Measurements from ENCODE around the gene ZNF57.

Gene ZNF57

GRCh38 chr19:2960120-2960519 is 59.4 kb downstream of the ZNF57 start (continued):
- TF ChIP-seq, protein P1, sequence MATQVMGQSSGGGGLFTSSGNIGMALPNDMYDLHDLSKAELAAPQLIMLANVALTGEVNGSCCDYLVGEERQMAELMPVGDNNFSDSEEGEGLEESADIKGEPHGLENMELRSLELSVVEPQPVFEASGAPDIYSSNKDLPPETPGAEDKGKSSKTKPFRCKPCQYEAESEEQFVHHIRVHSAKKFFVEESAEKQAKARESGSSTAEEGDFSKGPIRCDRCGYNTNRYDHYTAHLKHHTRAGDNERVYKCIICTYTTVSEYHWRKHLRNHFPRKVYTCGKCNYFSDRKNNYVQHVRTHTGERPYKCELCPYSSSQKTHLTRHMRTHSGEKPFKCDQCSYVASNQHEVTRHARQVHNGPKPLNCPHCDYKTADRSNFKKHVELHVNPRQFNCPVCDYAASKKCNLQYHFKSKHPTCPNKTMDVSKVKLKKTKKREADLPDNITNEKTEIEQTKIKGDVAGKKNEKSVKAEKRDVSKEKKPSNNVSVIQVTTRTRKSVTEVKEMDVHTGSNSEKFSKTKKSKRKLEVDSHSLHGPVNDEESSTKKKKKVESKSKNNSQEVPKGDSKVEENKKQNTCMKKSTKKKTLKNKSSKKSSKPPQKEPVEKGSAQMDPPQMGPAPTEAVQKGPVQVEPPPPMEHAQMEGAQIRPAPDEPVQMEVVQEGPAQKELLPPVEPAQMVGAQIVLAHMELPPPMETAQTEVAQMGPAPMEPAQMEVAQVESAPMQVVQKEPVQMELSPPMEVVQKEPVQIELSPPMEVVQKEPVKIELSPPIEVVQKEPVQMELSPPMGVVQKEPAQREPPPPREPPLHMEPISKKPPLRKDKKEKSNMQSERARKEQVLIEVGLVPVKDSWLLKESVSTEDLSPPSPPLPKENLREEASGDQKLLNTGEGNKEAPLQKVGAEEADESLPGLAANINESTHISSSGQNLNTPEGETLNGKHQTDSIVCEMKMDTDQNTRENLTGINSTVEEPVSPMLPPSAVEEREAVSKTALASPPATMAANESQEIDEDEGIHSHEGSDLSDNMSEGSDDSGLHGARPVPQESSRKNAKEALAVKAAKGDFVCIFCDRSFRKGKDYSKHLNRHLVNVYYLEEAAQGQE (tag by site-specific recombination; IDR thresholded peaks at IDR 0.05) = no peak
- TF ChIP-seq ZNF114 (tag by site-specific recombination; IDR thresholded peaks at IDR 0.05) = no peak
- no peak for TF ChIP-seq ZFP41 (tag by site-specific recombination; IDR thresholded peaks at IDR 0.05; ENCODE audit: borderline replicate concordance)
- TF ChIP-seq, protein P2, sequence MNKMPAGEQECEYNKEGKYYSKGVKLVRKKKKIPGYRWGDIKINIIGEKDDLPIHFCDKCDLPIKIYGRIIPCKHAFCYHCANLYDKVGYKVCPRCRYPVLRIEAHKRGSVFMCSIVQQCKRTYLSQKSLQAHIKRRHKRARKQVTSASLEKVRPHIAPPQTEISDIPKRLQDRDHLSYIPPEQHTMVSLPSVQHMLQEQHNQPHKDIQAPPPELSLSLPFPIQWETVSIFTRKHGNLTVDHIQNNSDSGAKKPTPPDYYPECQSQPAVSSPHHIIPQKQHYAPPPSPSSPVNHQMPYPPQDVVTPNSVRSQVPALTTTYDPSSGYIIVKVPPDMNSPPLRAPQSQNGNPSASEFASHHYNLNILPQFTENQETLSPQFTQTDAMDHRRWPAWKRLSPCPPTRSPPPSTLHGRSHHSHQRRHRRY (tag by site-specific recombination; IDR thresholded peaks at IDR 0.05) = no peak
- TF ChIP-seq ZNF175 (tag by site-specific recombination; IDR thresholded peaks at IDR 0.05) = no peak
- TF ChIP-seq, protein P3, sequence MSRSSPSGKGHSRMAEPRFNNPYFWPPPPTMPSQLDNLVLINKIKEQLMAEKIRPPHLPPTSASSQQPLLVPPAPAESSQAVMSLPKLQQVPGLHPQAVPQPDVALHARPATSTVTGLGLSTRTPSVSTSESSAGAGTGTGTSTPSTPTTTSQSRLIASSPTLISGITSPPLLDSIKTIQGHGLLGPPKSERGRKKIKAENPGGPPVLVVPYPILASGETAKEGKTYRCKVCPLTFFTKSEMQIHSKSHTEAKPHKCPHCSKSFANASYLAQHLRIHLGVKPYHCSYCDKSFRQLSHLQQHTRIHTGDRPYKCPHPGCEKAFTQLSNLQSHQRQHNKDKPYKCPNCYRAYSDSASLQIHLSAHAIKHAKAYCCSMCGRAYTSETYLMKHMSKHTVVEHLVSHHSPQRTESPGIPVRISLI (tag by site-specific recombination; IDR thresholded peaks at IDR 0.05) = no peak
- no peak for TF ChIP-seq SP2 (tag by site-specific recombination; IDR thresholded peaks at IDR 0.05)
- no peak for TF ChIP-seq TCF7L2 (IDR thresholded peaks at IDR 0.05; ENCODE audit: borderline replicate concordance, low read depth, low read length)
- TF ChIP-seq ZNF274 (IDR thresholded peaks at IDR 0.05; ENCODE audit: low read length) = no peak
- no peak for TF ChIP-seq ZNF274 (tag by site-specific recombination; IDR thresholded peaks at IDR 0.05; ENCODE audit: borderline replicate concordance)
- TF ChIP-seq ZNF16 (tag by site-specific recombination; IDR thresholded peaks at IDR 0.05; ENCODE audit: low read depth) = no peak
- TF ChIP-seq ZNF76 (tag by site-specific recombination; IDR thresholded peaks at IDR 0.05; ENCODE audit: borderline replicate concordance, low read depth) = no peak
- no peak for TF ChIP-seq ZNF140 (tag by site-specific recombination; IDR thresholded peaks at IDR 0.05)
- TF ChIP-seq ZNF2 (tag by site-specific recombination; IDR thresholded peaks at IDR 0.05) = no peak
- TF ChIP-seq, protein P4, sequence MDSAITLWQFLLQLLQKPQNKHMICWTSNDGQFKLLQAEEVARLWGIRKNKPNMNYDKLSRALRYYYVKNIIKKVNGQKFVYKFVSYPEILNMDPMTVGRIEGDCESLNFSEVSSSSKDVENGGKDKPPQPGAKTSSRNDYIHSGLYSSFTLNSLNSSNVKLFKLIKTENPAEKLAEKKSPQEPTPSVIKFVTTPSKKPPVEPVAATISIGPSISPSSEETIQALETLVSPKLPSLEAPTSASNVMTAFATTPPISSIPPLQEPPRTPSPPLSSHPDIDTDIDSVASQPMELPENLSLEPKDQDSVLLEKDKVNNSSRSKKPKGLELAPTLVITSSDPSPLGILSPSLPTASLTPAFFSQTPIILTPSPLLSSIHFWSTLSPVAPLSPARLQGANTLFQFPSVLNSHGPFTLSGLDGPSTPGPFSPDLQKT (IDR thresholded peaks at IDR 0.05; ENCODE audit: borderline replicate concordance, low read depth, low read length) = no peak

DNA sequence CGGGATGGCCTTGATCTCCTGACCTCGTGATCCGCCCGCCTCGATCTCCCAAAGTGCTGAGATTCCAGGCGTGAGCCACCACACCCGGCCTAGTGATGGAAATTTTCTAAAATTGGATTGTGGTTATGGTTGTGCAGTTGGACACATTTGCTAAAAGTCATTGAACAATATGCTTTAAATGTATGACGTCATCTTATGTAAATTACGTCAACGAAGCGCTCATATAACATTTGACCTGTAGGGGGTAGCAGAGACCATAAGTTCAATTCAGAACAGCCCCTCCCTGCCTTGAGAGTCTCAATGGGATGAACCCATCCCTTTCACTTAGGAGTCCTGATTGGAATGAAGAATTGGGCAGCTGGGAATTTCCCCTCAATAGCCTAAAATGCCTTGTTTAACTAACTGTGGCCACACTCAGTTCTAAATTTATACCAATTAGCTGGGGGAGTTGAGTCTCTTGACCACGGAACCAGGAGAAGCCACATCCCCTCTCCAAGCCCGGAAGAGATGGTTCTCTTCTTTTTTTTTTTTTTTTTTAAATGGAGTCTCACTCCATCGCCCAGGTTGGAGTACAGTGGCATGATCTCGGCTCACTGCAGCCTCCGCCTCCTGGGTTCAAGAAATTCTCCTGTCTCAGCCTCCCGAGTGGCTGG is 61.4 kb downstream of the ZNF57 start:
- ChIA-PET POLR2A (interaction anchor here (0.5 to 1.1 kb wide), 3 partner anchors 12 to 432 kb away, joined by 3 to 4 read pairs (median 4); no protein-coding TSS in a partner anchor), CTCF (interaction anchor here (0.6 to 2.5 kb wide), 25 partner anchors 10 to 467 kb away, joined by 3 to 19 read pairs (median 4); partner anchors contain the start of gene GNA15)
- Histone ChIP-seq H3K36me3 (ENCODE audit: control insufficient read depth in 2 of 2, insufficient read depth in 1 of 2, low read length in 2 of 2) (no peaks in the 10 kb centered on the region), H3K9me3 (ENCODE audit: control insufficient read depth, insufficient read depth, low read depth, low read length) (no peaks in the 10 kb centered on the region), H3K4me1 (ENCODE audit: control insufficient read depth, insufficient read depth, low read length) (no peaks in the 10 kb centered on the region), H3K27ac (ENCODE audit: extremely low read depth, low read depth, low read length) (no peak overlapping the region), H3K4me3 (ENCODE audit: low read depth, low read length) (no peak overlapping the region)
- TF ChIP-seq IKZF3 (tag by site-specific recombination; IDR thresholded peaks at IDR 0.05) = peak; percentile 94
- TF ChIP-seq ZSCAN30 (tag by site-specific recombination; IDR thresholded peaks at IDR 0.05) = peak; percentile 52; the same call in 1 of the 2 replicates
- peak; percentile 48; the same call in 1 of the 2 replicates for TF ChIP-seq ZNF394 (tag by site-specific recombination; IDR thresholded peaks at IDR 0.05; ENCODE audit: borderline replicate concordance)
- TF ChIP-seq ZEB2 (tag by site-specific recombination; IDR thresholded peaks at IDR 0.05) = peak; percentile 77
- 0 out of 2 replicates have a peak, but pooled peaks have one; percentile 33 for TF ChIP-seq ZSCAN23 (tag by site-specific recombination; IDR thresholded peaks at IDR 0.05)
- TF ChIP-seq ZXDB (tag by site-specific recombination; IDR thresholded peaks at IDR 0.05) = peak; percentile 58
- TF ChIP-seq ZIC2 (tag by site-specific recombination; IDR thresholded peaks at IDR 0.05) = 0 out of 2 replicates have a peak, but pooled peaks have one; percentile 13
- TF ChIP-seq, protein P5, sequence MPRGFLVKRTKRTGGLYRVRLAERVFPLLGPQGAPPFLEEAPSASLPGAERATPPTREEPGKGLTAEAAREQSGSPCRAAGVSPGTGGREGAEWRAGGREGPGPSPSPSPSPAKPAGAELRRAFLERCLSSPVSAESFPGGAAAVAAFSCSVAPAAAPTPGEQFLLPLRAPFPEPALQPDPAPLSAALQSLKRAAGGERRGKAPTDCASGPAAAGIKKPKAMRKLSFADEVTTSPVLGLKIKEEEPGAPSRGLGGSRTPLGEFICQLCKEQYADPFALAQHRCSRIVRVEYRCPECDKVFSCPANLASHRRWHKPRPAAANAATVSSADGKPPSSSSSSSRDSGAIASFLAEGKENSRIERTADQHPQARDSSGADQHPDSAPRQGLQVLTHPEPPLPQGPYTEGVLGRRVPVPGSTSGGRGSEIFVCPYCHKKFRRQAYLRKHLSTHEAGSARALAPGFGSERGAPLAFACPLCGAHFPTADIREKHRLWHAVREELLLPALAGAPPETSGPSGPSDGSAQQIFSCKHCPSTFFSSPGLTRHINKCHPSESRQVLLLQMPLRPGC (tag by site-specific recombination; IDR thresholded peaks at IDR 0.05) = peak; percentile 55; the same call in 1 of the 2 replicates
- peak; percentile 75 for TF ChIP-seq CTCF (tag by site-specific recombination; IDR thresholded peaks at IDR 0.05)
- TF ChIP-seq SP7 (tag by site-specific recombination; IDR thresholded peaks at IDR 0.05) = peak; percentile 91
